Measurements from ENCODE around the gene LRRTM3. TPM values are rescaled to one million over a fixed set of nuclear protein-coding genes. Genes with fewer than 3 reads are reported as not detected.

LRRTM3 gene
- polyA plus RNA-seq, 1 of the 3 experiments (the other 2 are of a cell fraction): not detected

GRCh38 chr10:66942407-66942806 lies 16.6 kb downstream of the LRRTM3 start:
- no peak overlapping the region for H3K9ac ChIP-seq
- no peaks in the 10 kb centered on the region for H3F3A ChIP-seq (replicated peaks; ENCODE audit: insufficient read depth)
- no peaks in the 10 kb centered on the region for H3K79me2 ChIP-seq (ENCODE audit: insufficient read depth)
- no peaks in the 10 kb centered on the region for H3K36me3 ChIP-seq (replicated peaks in 1 of 2; ENCODE audit: control insufficient read depth in 1 of 2, insufficient read depth in 2 of 2, low read length in 1 of 2)
- DNase-seq: no peak
- H2AFZ ChIP-seq (ENCODE audit: low read depth): no peak overlapping the region
- H3K4me1 ChIP-seq (ENCODE audit: control insufficient read depth in 1 of 2, insufficient read depth in 2 of 2, low read depth in 1 of 2, low read length in 1 of 2): no peaks in the 10 kb centered on the region
- CTCF ChIA-PET: interaction anchor here (0.8 kb wide), 1 partner anchor 11 kb away, joined by 3 read pairs; no protein-coding TSS in a partner anchor
- no peaks in the 10 kb centered on the region for H3K27me3 ChIP-seq (ENCODE audit: insufficient read depth)
- H3K4me3 ChIP-seq (ENCODE audit: low read depth in 2 of 2, low read length in 1 of 2): no peak overlapping the region
- H3K9me2 ChIP-seq: no peaks in the 10 kb centered on the region
- WGBS (ENCODE audit: low lambda C conversion rate): 3% methylated on average over 1 of the region's 1 CpG
- H3K4me2 ChIP-seq: no peak overlapping the region
- no peaks in the 10 kb centered on the region for H4K20me1 ChIP-seq (ENCODE audit: insufficient read depth)
- no peaks in the 10 kb centered on the region for H3K9me3 ChIP-seq
- TF ChIP-seq MAX (IDR thresholded peaks at IDR 0.05; ENCODE audit: low read depth): no peak
- TF ChIP-seq ZBTB33 (IDR thresholded peaks at IDR 0.05; ENCODE audit: borderline replicate concordance, low read depth): no peak
- no peak for TF ChIP-seq USF2 (IDR thresholded peaks at IDR 0.05; ENCODE audit: borderline replicate concordance, low read depth, low read length)
- TF ChIP-seq FOXM1 (IDR thresholded peaks at IDR 0.05; ENCODE audit: low read depth): no peak
- no peak for TF ChIP-seq EP300 (IDR thresholded peaks at IDR 0.05; ENCODE audit: borderline replicate concordance in 1 of 2, low read depth in 1 of 2, low read length in 1 of 2)
- TF ChIP-seq SIN3A (IDR thresholded peaks at IDR 0.05; ENCODE audit: borderline replicate concordance, low read depth, low read length): no peak
- no peak for TF ChIP-seq JUND (IDR thresholded peaks at IDR 0.05)
- TF ChIP-seq RAD21 (IDR thresholded peaks at IDR 0.05; ENCODE audit: low read length): no peak
- TF ChIP-seq RCOR1 (IDR thresholded peaks at IDR 0.05; ENCODE audit: low read length): no peak
- no peak overlapping the region for H3K27ac ChIP-seq (ENCODE audit: low read depth in 2 of 2, low read length in 1 of 2)
- POLR2A ChIA-PET: no interaction called here

- no peak overlapping the region for H2AFZ ChIP-seq (ENCODE audit: low read depth)
- no peak overlapping the region for H3K9ac ChIP-seq
- no peak overlapping the region for H3K4me2 ChIP-seq
- no peaks in the 10 kb centered on the region for H3K27me3 ChIP-seq (ENCODE audit: insufficient read depth)
- no peaks in the 10 kb centered on the region for H4K20me1 ChIP-seq (ENCODE audit: insufficient read depth)
- no peaks in the 10 kb centered on the region for H3K9me2 ChIP-seq
- 6% methylated on average over 2 of the region's 2 CpGs for WGBS (ENCODE audit: low lambda C conversion rate)
- DNase-seq: no peak
- H3K9me3 ChIP-seq: no peaks in the 10 kb centered on the region
- ChIA-PET POLR2A (no interaction called here), CTCF (interaction anchor here (1.3 kb wide), 1 partner anchor 18 kb away, joined by 3 read pairs; the partner anchor contains the start of gene LRRTM3)
- no peaks in the 10 kb centered on the region for H3K79me2 ChIP-seq (ENCODE audit: insufficient read depth)
- no peak overlapping the region for H3K27ac ChIP-seq (ENCODE audit: low read depth in 2 of 2, low read length in 1 of 2)
- no peaks in the 10 kb centered on the region for H3K4me1 ChIP-seq (ENCODE audit: control insufficient read depth in 1 of 2, insufficient read depth in 2 of 2, low read depth in 1 of 2, low read length in 1 of 2)
- TF ChIP-seq MAX (IDR thresholded peaks at IDR 0.05; ENCODE audit: low read depth) (no peak), SIN3A (IDR thresholded peaks at IDR 0.05; ENCODE audit: borderline replicate concordance, low read depth, low read length) (no peak)
- H3K4me3 ChIP-seq (ENCODE audit: low read depth in 2 of 2, low read length in 1 of 2): no peak overlapping the region
- no peaks in the 10 kb centered on the region for H3K36me3 ChIP-seq (replicated peaks in 1 of 2; ENCODE audit: control insufficient read depth in 1 of 2, insufficient read depth in 2 of 2, low read length in 1 of 2)
- no peaks in the 10 kb centered on the region for H3F3A ChIP-seq (replicated peaks; ENCODE audit: insufficient read depth)
These were observed 17.8 kb downstream of the LRRTM3 start for GRCh38 chr10:66943590-66943989.
